OCI-LY7 (cell line): ENCODE data around the gene TMEM45B. TPM values are rescaled to one million over a fixed set of nuclear protein-coding genes. Genes with fewer than 3 reads are reported as not detected.

Experiments used
- BruUV-seq: library from RNA; stranded (reverse); fragments of 400-500 nt; replicated peaks from 2 replicates; lab custom pipeline; 2021; lab: Mats Ljungman, UMichigan
- CTCF ChIA-PET: fragments of 300-600 bp; sonication (Branson Sonifier 250); formaldehyde crosslinking; loops from one replicate; lab custom pipeline; 2022; ENCODE audit warnings: antibody characterized with exemption; ENCODE audit not compliant: unreplicated experiment; lab: Charles Lee
- POLR2A ChIA-PET: fragments of 300-600 bp; sonication (Branson Sonifier 250); formaldehyde crosslinking; loops from one replicate; lab custom pipeline; 2022; ENCODE audit warnings: antibody characterized with exemption; lab: Charles Lee
- DNase-seq: peaks from one replicate; pipeline ENCODE4 v3.0.0-alpha.2; 2015; ENCODE audit warnings: low spot score
- H2AFZ ChIP-seq: fragments of 200-600 bp; sonication (generic), shearing (Covaris generic); 2 replicates; pipeline ENCODE4 v1.6.1; 2014; ENCODE audit warnings: mild to moderate bottlenecking, antibody characterized with exemption, low read length, moderate library complexity
- H3K27ac ChIP-seq: fragments of 200-600 bp; sonication (generic); 2 replicates; pipeline ENCODE4 v1.5.1; 2014; ENCODE audit warnings: mixed run types, low read depth, mild to moderate bottlenecking, moderate library complexity, low read length, inconsistent platforms; ENCODE audit not compliant: poor library complexity, severe bottlenecking
- H3K36me3 ChIP-seq: fragments of 200-600 bp; sonication (generic); 2 replicates; pipeline ENCODE4 v1.6.1; 2014; ENCODE audit warnings: mild to moderate bottlenecking, antibody characterized with exemption, low read length, moderate library complexity, mixed read lengths; ENCODE audit not compliant: insufficient read depth
- H3K4me1 ChIP-seq: fragments of 200-600 bp; sonication (generic); 2 replicates; pipeline ENCODE4 v1.5.1; 2014; ENCODE audit warnings: mild to moderate bottlenecking, low read length; ENCODE audit not compliant: insufficient read depth, poor library complexity, severe bottlenecking
- H3K4me2 ChIP-seq: fragments of 200-600 bp; sonication (generic); 2 replicates; pipeline ENCODE4 v1.6.1; 2014; ENCODE audit warnings: mild to moderate bottlenecking, low read length
- H3K4me3 ChIP-seq: fragments of 200-600 bp; sonication (generic); 2 replicates; pipeline ENCODE4 v1.5.1; 2014; ENCODE audit warnings: mild to moderate bottlenecking, low read depth, low read length; ENCODE audit not compliant: poor library complexity, severe bottlenecking
- H3K79me2 ChIP-seq: fragments of 200-600 bp; sonication (generic); 2 replicates; pipeline ENCODE4 v1.6.1; 2016; ENCODE audit warnings: low read depth, mild to moderate bottlenecking, low read length, moderate library complexity, mixed read lengths; ENCODE audit not compliant: insufficient read depth
- H3K9me2 ChIP-seq: fragments of 200-600 bp; sonication (generic); 2 replicates; pipeline ENCODE4 v1.6.1; 2016; ENCODE audit warnings: mild to moderate bottlenecking, low read length, mixed read lengths; ENCODE audit not compliant: insufficient read depth
- H3K9me3 ChIP-seq: fragments of 200-600 bp; sonication (generic); 2 replicates; pipeline ENCODE4 v1.6.1; 2014; ENCODE audit warnings: mild to moderate bottlenecking, mixed run types, low read length, mixed read lengths
- H4K20me1 ChIP-seq: fragments of 200-600 bp; sonication (generic); 2 replicates; pipeline ENCODE4 v1.6.1; 2014; ENCODE audit warnings: mild to moderate bottlenecking, antibody characterized with exemption, low read length, moderate library complexity, mixed read lengths; ENCODE audit not compliant: insufficient read depth
- EZH2phosphoT487 ChIP-seq: fragments of 200-600 bp; sonication (generic); IDR thresholded peaks from 2 replicates; pipeline ENCODE4 v1.6.1; 2018; ENCODE audit warnings: low read depth, borderline replicate concordance, mild to moderate bottlenecking, mixed run types, antibody characterized with exemption, low read length, moderate library complexity, mixed read lengths
- intact Hi-C: fragments of 100-400 bp; cut with micrococcal nuclease; formaldehyde crosslinking; loops from one replicate; pipeline ENCODE4 v1.10.0; 2022; ENCODE audit not compliant: unreplicated experiment
- total RNA-seq, 2 experiments: library from RNA; depleted of rRNA in 1 of 2; stranded (reverse); fragments of >200 nt in 1 of 2; shearing (Covaris generic) in 1 of 2; gene quantifications; 2 replicates each; pipeline ENCODE4 v1.2.3, GENCODE V29; 2014 to 2022
- TF ChIP-seq, protein P1 (sequence below): fragments of 200-600 bp; sonication (generic); conservative IDR thresholded peaks from 2 replicates; pipeline ENCODE4 v1.5.1; 2014; ENCODE audit warnings: mild to moderate bottlenecking, antibody characterized with exemption, low read length, moderate library complexity, mixed read lengths

Gene TMEM45B
- total RNA-seq, 2 experiments from 2014 or later, result not detected

GRCh38 chr11:129787532-129788155, 28.0 kb upstream of the TMEM45B start:
- H4K20me1 ChIP-seq, result no peaks in the 10 kb centered on the region
- no peak for TF ChIP-seq EZH2phosphoT487
- TF ChIP-seq, protein P1, sequence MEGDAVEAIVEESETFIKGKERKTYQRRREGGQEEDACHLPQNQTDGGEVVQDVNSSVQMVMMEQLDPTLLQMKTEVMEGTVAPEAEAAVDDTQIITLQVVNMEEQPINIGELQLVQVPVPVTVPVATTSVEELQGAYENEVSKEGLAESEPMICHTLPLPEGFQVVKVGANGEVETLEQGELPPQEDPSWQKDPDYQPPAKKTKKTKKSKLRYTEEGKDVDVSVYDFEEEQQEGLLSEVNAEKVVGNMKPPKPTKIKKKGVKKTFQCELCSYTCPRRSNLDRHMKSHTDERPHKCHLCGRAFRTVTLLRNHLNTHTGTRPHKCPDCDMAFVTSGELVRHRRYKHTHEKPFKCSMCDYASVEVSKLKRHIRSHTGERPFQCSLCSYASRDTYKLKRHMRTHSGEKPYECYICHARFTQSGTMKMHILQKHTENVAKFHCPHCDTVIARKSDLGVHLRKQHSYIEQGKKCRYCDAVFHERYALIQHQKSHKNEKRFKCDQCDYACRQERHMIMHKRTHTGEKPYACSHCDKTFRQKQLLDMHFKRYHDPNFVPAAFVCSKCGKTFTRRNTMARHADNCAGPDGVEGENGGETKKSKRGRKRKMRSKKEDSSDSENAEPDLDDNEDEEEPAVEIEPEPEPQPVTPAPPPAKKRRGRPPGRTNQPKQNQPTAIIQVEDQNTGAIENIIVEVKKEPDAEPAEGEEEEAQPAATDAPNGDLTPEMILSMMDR, result no peak
- no peaks in the 10 kb centered on the region for H3K9me3 ChIP-seq
- intact Hi-C loops, result no loop called here
- H3K27ac ChIP-seq, result no peak overlapping the region
- no peak overlapping the region for H2AFZ ChIP-seq
- no peak for DNase-seq
- POLR2A ChIA-PET, result interaction anchor here (0.7 kb wide), 1 partner anchor 667 kb away, joined by 8 read pairs; no protein-coding TSS in a partner anchor
- no TSS peak for BruUV-seq
- no peaks in the 10 kb centered on the region for H3K9me2 ChIP-seq
- H3K4me2 ChIP-seq, result no peak overlapping the region
- no peaks in the 10 kb centered on the region for H3K36me3 ChIP-seq
- H3K4me1 ChIP-seq, result no peaks in the 10 kb centered on the region
- H3K79me2 ChIP-seq, result no peaks in the 10 kb centered on the region
- no peak overlapping the region for H3K4me3 ChIP-seq
- CTCF ChIA-PET, result no interaction called here

DNA sequence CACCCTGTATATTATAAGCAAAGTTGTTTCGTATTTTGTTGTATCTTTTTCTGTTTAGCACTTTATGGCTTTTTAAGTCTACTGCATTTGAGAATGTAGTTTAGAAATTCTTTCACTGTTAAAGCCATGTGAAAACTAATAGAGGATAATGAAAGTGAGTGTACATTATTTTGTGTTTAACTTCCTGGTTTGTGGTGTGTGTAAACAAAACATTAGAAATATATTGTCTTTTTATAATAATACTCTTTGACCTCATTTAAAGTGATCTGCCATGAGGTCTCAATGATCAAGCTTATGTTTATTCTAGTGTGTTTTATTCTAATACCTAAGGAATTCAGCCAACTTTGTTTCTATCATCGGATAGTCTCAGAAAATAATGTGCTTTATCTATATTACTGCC, 27.4 kb upstream of the TMEM45B start:
- no TSS peak for BruUV-seq
- TF ChIP-seq EZH2phosphoT487, result no peak
- TF ChIP-seq, protein P1, result no peak
- intact Hi-C loops, result no loop called here
- no peaks in the 10 kb centered on the region for H3K4me1 ChIP-seq
- CTCF ChIA-PET, result no interaction called here
- no peak overlapping the region for H2AFZ ChIP-seq
- no peak overlapping the region for H3K4me3 ChIP-seq
- H4K20me1 ChIP-seq, result no peaks in the 10 kb centered on the region
- H3K4me2 ChIP-seq, result no peak overlapping the region
- POLR2A ChIA-PET, result interaction anchor here (0.6 to 0.7 kb wide), 2 partner anchors 14 to 666 kb away, joined by 3 to 8 read pairs; no protein-coding TSS in a partner anchor
- DNase-seq, result no peak
- H3K9me3 ChIP-seq, result no peaks in the 10 kb centered on the region
- H3K27ac ChIP-seq, result no peak overlapping the region
- H3K36me3 ChIP-seq, result no peaks in the 10 kb centered on the region
- no peaks in the 10 kb centered on the region for H3K9me2 ChIP-seq
- H3K79me2 ChIP-seq, result no peaks in the 10 kb centered on the region

DNA sequence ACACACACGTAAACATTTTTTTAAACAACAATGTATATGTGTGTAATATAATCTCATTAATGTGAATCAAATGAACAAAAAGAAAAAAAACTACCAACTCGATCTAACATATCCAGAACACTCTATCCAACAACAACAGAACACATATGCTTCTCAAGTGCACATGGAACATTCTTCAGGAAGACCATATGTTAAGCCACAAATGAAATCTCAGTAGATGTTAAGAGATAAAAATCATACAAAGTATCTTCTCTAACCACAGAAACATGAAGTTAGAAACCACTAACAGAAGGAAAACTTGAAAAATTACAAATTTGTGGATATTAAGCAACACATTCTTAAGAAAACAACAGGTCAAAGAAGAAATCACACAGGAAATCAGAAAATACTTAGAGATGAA, 25.5 kb upstream of the TMEM45B start:
- CTCF ChIA-PET, result no interaction called here
- no TSS peak for BruUV-seq
- no peak overlapping the region for H3K4me3 ChIP-seq
- H3K4me2 ChIP-seq, result no peak overlapping the region
- H3K4me1 ChIP-seq, result no peaks in the 10 kb centered on the region
- no peak for TF ChIP-seq EZH2phosphoT487
- TF ChIP-seq, protein P1, result no peak
- H3K9me3 ChIP-seq, result no peaks in the 10 kb centered on the region
- H3K27ac ChIP-seq, result no peak overlapping the region
- no peaks in the 10 kb centered on the region for H3K9me2 ChIP-seq
- H3K36me3 ChIP-seq, result no peaks in the 10 kb centered on the region
- H2AFZ ChIP-seq, result no peak overlapping the region
- intact Hi-C loops, result no loop called here
- H3K79me2 ChIP-seq, result no peaks in the 10 kb centered on the region
- DNase-seq, result no peak
- no peaks in the 10 kb centered on the region for H4K20me1 ChIP-seq
- POLR2A ChIA-PET, result no interaction called here
